HCT116 (cell line): Measurements from ENCODE around the gene PMEPA1. TPM values are rescaled to one million over a fixed set of nuclear protein-coding genes. Genes with fewer than 3 reads are reported as not detected.

ENCODE experiments used
- ATAC-seq: fragments of 200-7000 bp; cut with Tn5 transposase; 2 replicates; pipeline ENCODE4 v1.9.1; 2020; ENCODE audit warnings: mild to moderate bottlenecking, moderate library complexity
- BruUV-seq: library from RNA; stranded (reverse); fragments of 400-500 nt; replicated peaks from 2 replicates; lab custom pipeline; 2021; lab: Mats Ljungman, UMichigan
- CTCF ChIA-PET: fragments of 300-600 bp; sonication (Branson Sonifier 250); formaldehyde crosslinking; loops from one replicate; lab custom pipeline; 2021; ENCODE audit warnings: antibody characterized with exemption; lab: Charles Lee
- POLR2A ChIA-PET: fragments of 300-600, 350-600 bp; sonication (Branson Sonifier 250); formaldehyde crosslinking; loops from one replicate; lab custom pipeline; 2021; ENCODE audit warnings: antibody characterized with exemption; lab: Charles Lee
- RAD21 ChIA-PET, 2 experiments: fragments of 300-600 bp; sonication (Branson Sonifier 250); formaldehyde crosslinking; loops; one replicate each; lab custom pipeline; 2023; ENCODE audit warnings: low total read pairs in 2 of 2; ENCODE audit not compliant: uncharacterized antibody in 2 of 2, unreplicated experiment in 2 of 2, low non-redundant PET in 1 of 2; lab: Charles Lee
- DNase-seq: peaks from one replicate; pipeline ENCODE4 v3.0.0-alpha.2; 2010; ENCODE audit warnings: low read depth, low spot score
- H2AFZ ChIP-seq: fragments of 200-600 bp; shearing (Covaris generic), sonication (generic); 2 replicates; pipeline ENCODE4 v1.6.1; 2017; ENCODE audit warnings: low read depth, mixed run types, mixed read lengths, antibody characterized with exemption, low read length; ENCODE audit not compliant: poor library complexity, severe bottlenecking
- H3K27ac ChIP-seq: 2 replicates; pipeline ENCODE4 v1.5.1; 2012; ENCODE audit warnings: low read depth, low read length
- H3K27me3 ChIP-seq: fragments of 200-600 bp; sonication (generic); 2 replicates; pipeline ENCODE4 v1.6.1; 2016; ENCODE audit warnings: mixed run types, low read length, mixed read lengths; ENCODE audit not compliant: insufficient read depth
- H3K36me3 ChIP-seq, 2 experiments: fragments of 200-500 bp in 1 of 2; fragments of 200-600 bp in 1 of 2; sonication (Bioruptor generic) in 1 of 2; sonication (generic) in 1 of 2; 2 replicates each; pipeline versions ENCODE4 v1.5.1 to v1.6.1; 2014 to 2016; ENCODE audit warnings: low read length in 2 of 2, inconsistent platforms in 1 of 2, mixed read lengths in 1 of 2, mixed run types in 1 of 2; ENCODE audit not compliant: insufficient read depth in 2 of 2, control insufficient read depth in 1 of 2
- H3K4me1 ChIP-seq, 2 experiments: fragments of 200-600 bp in 1 of 2; sonication (generic) in 1 of 2; 2 replicates each; pipeline versions ENCODE4 v1.5.1 to v1.6.1; 2012 to 2017; ENCODE audit warnings: low read length in 2 of 2, inconsistent platforms in 1 of 2, mild to moderate bottlenecking in 1 of 2, mixed read lengths in 1 of 2, mixed run types in 1 of 2, moderate library complexity in 1 of 2; ENCODE audit not compliant: insufficient read depth in 2 of 2, control insufficient read depth in 1 of 2
- H3K4me2 ChIP-seq: fragments of 200-600 bp; sonication (generic); 2 replicates; pipeline ENCODE4 v1.6.1; 2017; ENCODE audit warnings: mixed run types, low read length, mixed read lengths
- H3K4me3 ChIP-seq, 2 experiments: fragments of 200-600 bp in 1 of 2; sonication (generic) in 1 of 2; replicated peaks in 1 of 2; 2 replicates each; pipeline ENCODE4 v1.5.1; 2011 to 2016; ENCODE audit warnings: low read length in 2 of 2, control low read depth in 1 of 2, low read depth in 1 of 2, mild to moderate bottlenecking in 1 of 2, mixed read lengths in 1 of 2, mixed run types in 1 of 2
- H3K79me2 ChIP-seq: fragments of 200-600 bp; sonication (generic); 2 replicates; pipeline ENCODE4 v1.6.1; 2017; ENCODE audit warnings: mild to moderate bottlenecking, mixed run types, low read length, moderate library complexity, mixed read lengths; ENCODE audit not compliant: insufficient read depth
- H3K9ac ChIP-seq: fragments of 200-600 bp; sonication (generic); 2 replicates; pipeline ENCODE4 v1.6.1; 2016; ENCODE audit warnings: low read length, mixed read lengths
- H3K9me2 ChIP-seq: fragments of 200-600 bp; sonication (generic), shearing (Covaris generic); 2 replicates; pipeline ENCODE4 v1.6.1; 2017; ENCODE audit warnings: mixed run types, mild to moderate bottlenecking, moderate library complexity; ENCODE audit not compliant: insufficient read depth
- H3K9me3 ChIP-seq, 2 experiments: fragments of 200-500 bp in 1 of 2; fragments of 200-600 bp in 1 of 2; sonication (Bioruptor generic) in 1 of 2; sonication (generic) in 1 of 2; 2 replicates each; pipeline ENCODE4 v1.6.1; 2014 to 2017; ENCODE audit warnings: low read length in 2 of 2, mixed read lengths in 2 of 2, inconsistent platforms in 1 of 2, low read depth in 1 of 2, mild to moderate bottlenecking in 1 of 2, mixed run types in 1 of 2, moderate library complexity in 1 of 2; ENCODE audit not compliant: control insufficient read depth in 1 of 2, insufficient read depth in 1 of 2
- H4K20me1 ChIP-seq: fragments of 200-600 bp; sonication (generic), shearing (Covaris generic); 2 replicates; pipeline ENCODE4 v1.6.1; 2017; ENCODE audit warnings: mixed run types, mild to moderate bottlenecking, moderate library complexity; ENCODE audit not compliant: insufficient read depth
- ATF3 ChIP-seq: IDR thresholded peaks from 2 replicates; pipeline ENCODE4 v1.6.1; 2012
- CBX3 ChIP-seq: IDR thresholded peaks from 2 replicates; pipeline ENCODE4 v1.6.1; 2012; ENCODE audit warnings: low read depth
- CEBPB ChIP-seq: IDR thresholded peaks from 2 replicates; pipeline ENCODE4 v1.6.1; 2012; ENCODE audit warnings: low read depth
- CTCF ChIP-seq, 3 experiments: fragments of 200-600 bp in 1 of 3; sonication (generic) in 1 of 3; IDR thresholded peaks in 2 of 3; conservative IDR thresholded peaks in 1 of 3; 2 replicates each; pipeline ENCODE4 v1.5.1; 2012 to 2017; ENCODE audit warnings: low read depth in 2 of 3, low read length in 2 of 3, antibody characterized with exemption in 1 of 3, borderline replicate concordance in 1 of 3, control low read depth in 1 of 3, mild to moderate bottlenecking in 1 of 3, mixed read lengths in 1 of 3, mixed run types in 1 of 3, moderate library complexity in 1 of 3; ENCODE audit not compliant: insufficient read depth in 1 of 3
- FOSL1 ChIP-seq: IDR thresholded peaks from 2 replicates; pipeline ENCODE4 v1.6.1; 2012; ENCODE audit warnings: low read depth
- JUND ChIP-seq: IDR thresholded peaks from 2 replicates; pipeline ENCODE4 v1.6.1; 2012
- MAX ChIP-seq: IDR thresholded peaks from 2 replicates; pipeline ENCODE4 v1.6.1; 2012
- POLR2A ChIP-seq: IDR thresholded peaks from 2 replicates; pipeline ENCODE4 v1.7.0; 2011; ENCODE audit warnings: borderline replicate concordance; ENCODE audit not compliant: insufficient read depth, insufficient read length; ENCODE audit errors: extremely low read depth
- POLR2AphosphoS5 ChIP-seq: IDR thresholded peaks from 2 replicates; pipeline ENCODE4 v1.6.1; 2011; ENCODE audit warnings: mild to moderate bottlenecking, low read depth, low read length, moderate library complexity
- RAD21 ChIP-seq: IDR thresholded peaks from 2 replicates; pipeline ENCODE4 v1.6.1; 2012; ENCODE audit warnings: low read depth, mild to moderate bottlenecking
- REST ChIP-seq: IDR thresholded peaks from 2 replicates; pipeline ENCODE4 v1.6.1; 2012; ENCODE audit warnings: low read depth
- SIN3A ChIP-seq: IDR thresholded peaks from 2 replicates; pipeline ENCODE4 v1.6.1; 2012; ENCODE audit warnings: low read depth
- SP1 ChIP-seq: IDR thresholded peaks from 2 replicates; pipeline ENCODE4 v1.6.1; 2012; ENCODE audit warnings: low read depth
- SRF ChIP-seq: IDR thresholded peaks from 2 replicates; pipeline ENCODE4 v1.6.1; 2012; ENCODE audit warnings: low read depth
- ZNF274 ChIP-seq: fragments of 200-500 bp; sonication (Bioruptor generic); IDR thresholded peaks from 2 replicates; pipeline ENCODE4 v1.6.1; 2014; ENCODE audit warnings: mild to moderate bottlenecking, low read depth, low read length, inconsistent platforms
- intact Hi-C: fragments of 100-400 bp; cut with micrococcal nuclease; formaldehyde crosslinking; loops from 2 replicates; pipeline ENCODE4 v1.10.0; 2022
- total RNA-seq: library from RNA; stranded (reverse); gene quantifications from one replicate; pipeline ENCODE4 v1.2.1, GENCODE V29; 2021; ENCODE audit not compliant: unreplicated experiment

PMEPA1 gene
- total RNA-seq, 1 experiment from 2014 or later: 0.64 TPM

GRCh38 chr20:57670288-57671071 lies 39.3 kb downstream of the PMEPA1 start:
- intact Hi-C loops: no loop called here
- Histone ChIP-seq H3K4me2 (no peak overlapping the region), H3K4me1 (no peaks in the 10 kb centered on the region), H4K20me1 (no peaks in the 10 kb centered on the region), H3K36me3 (no peaks in the 10 kb centered on the region), H3K9me3 (no peaks in the 10 kb centered on the region), H3K27ac (no peak overlapping the region), H3K9me2 (no peaks in the 10 kb centered on the region), H3K9ac (no peak overlapping the region), H3K79me2 (no peaks in the 10 kb centered on the region), H2AFZ (no peak overlapping the region), H3K4me3 (no peak overlapping the region), H3K27me3 (peaks cover 8% of the 10 kb centered on the region; the same call in 1 of the 2 replicates)
- ChIA-PET POLR2A (no interaction called here), CTCF (no interaction called here), RAD21 (no interaction called here)
- no peak for ATAC-seq
- no peak for DNase-seq
- BruUV-seq: no TSS peak
- TF ChIP-seq MAX (no peak), SRF (no peak), CTCF (IDR thresholded peaks at IDR 0.05 in 2 of 3, conservative IDR thresholded peaks at IDR 0.05 in 1 of 3; ENCODE audit: borderline replicate concordance in 1 of 3, insufficient read depth in 1 of 3, low read depth in 2 of 3, low read length in 2 of 3) (no peak), REST (no peak), JUND (no peak), RAD21 (no peak), SP1 (no peak), CBX3 (no peak), FOSL1 (no peak), POLR2A (no peak), ZNF274 (no peak), SIN3A (no peak), CEBPB (no peak), ATF3 (no peak), POLR2AphosphoS5 (no peak)
